Measurements from ENCODE around the gene METTL25B.

METTL25B gene

DNA sequence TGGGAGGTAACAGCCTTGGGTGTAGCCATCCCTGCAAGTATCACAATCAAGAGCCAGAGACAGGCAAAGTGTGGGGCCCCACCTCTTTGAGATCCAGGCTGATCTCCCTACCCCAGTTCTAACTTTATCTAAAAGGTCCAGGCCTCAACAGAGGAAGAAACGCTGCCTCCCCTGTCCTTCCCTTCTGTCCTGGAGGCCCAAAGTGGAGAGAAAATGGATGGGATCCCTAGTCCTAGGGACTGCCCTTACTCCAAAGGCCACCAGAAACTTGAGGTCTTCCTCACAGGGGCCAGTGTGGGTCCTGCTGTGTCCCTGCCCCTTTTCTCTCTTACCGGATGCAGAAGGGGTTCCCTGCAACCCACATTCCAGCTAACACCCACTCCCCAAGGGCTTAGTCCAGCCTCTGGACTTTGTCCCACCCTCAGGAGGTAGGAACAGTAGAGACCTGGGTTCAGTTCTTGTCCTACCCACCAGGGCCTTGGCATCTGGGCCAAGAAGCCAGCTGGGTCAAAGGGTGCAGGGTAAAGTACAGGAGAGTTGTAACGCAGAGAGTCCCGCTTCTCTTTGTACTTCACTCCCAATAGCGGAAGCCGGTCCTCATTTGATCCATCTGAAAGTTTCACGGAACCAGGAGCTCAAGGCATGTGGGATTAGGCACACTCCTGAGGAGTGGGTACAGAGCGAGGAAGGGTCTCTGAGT lies 21.3 kb downstream of the METTL25B start:
- no peaks in the 10 kb centered on the region for H3K27me3 ChIP-seq (ENCODE audit: insufficient read depth, low read length)
- peak overlapping the region; percentile 24 for H3K9ac ChIP-seq (ENCODE audit: low read length)
- peak overlapping the region; percentile 25 for H4K8ac ChIP-seq (ENCODE audit: low read depth, low read length)
- WGBS (ENCODE audit: extremely low coverage, insufficient coverage, insufficient read length) = no CpG with 5 or more reads among the region's 8 CpGs
- peak overlapping the region; percentile 86 for H3K18ac ChIP-seq (ENCODE audit: low read length)
- H3K27ac ChIP-seq (ENCODE audit: low read depth, low read length) = peak overlapping the region; percentile 100
- DNase-seq = peak; percentile 9 to 47
- H4K12ac ChIP-seq (ENCODE audit: low read depth, low read length) = peak overlapping the region; percentile 28
- H3K4me1 ChIP-seq (ENCODE audit: control insufficient read depth in 1 of 2, insufficient read depth in 2 of 2, low read length in 2 of 2) = peaks cover 39 to 46% of the 10 kb centered on the region in 2 experiments
- H3K14ac ChIP-seq (ENCODE audit: low read length) = peak overlapping the region; percentile 98
- no peak overlapping the region for H2AFZ ChIP-seq (ENCODE audit: insufficient read depth, low read length, poor library complexity)
- H3K4me3 ChIP-seq (ENCODE audit: low read depth, low read length) = no peak overlapping the region
- H2BK5ac ChIP-seq (ENCODE audit: low read depth, low read length, poor library complexity) = peak overlapping the region; percentile 98
- H2AK5ac ChIP-seq (ENCODE audit: low read length) = peak overlapping the region; percentile 94
- H3K9me3 ChIP-seq (ENCODE audit: insufficient read depth, low read depth, low read length) = peaks cover 2% of the 10 kb centered on the region
- H2BK12ac ChIP-seq (ENCODE audit: low read length) = peak overlapping the region; percentile 87
- H2BK120ac ChIP-seq (ENCODE audit: insufficient read depth, low read length, poor library complexity) = peak overlapping the region; percentile 96
- H4K91ac ChIP-seq (ENCODE audit: low read depth, low read length) = peak overlapping the region; percentile 99
- no peak overlapping the region for H3K23ac ChIP-seq (ENCODE audit: low read length)
- peak overlapping the region; percentile 93 for H3K4me2 ChIP-seq (ENCODE audit: low read length)
- H3K79me1 ChIP-seq (ENCODE audit: low read length) = peaks cover 48% of the 10 kb centered on the region
- peak overlapping the region; percentile 99 for H3K4ac ChIP-seq (ENCODE audit: low read depth, low read length)
- H3K36me3 ChIP-seq (ENCODE audit: control insufficient read depth in 1 of 2, insufficient read depth in 2 of 2, low read length in 2 of 2) = peaks cover 16 to 18% of the 10 kb centered on the region in 2 experiments
- H3K79me2 ChIP-seq (ENCODE audit: control insufficient read depth, insufficient read depth, low read length, poor library complexity) = peaks cover 58% of the 10 kb centered on the region

DNA sequence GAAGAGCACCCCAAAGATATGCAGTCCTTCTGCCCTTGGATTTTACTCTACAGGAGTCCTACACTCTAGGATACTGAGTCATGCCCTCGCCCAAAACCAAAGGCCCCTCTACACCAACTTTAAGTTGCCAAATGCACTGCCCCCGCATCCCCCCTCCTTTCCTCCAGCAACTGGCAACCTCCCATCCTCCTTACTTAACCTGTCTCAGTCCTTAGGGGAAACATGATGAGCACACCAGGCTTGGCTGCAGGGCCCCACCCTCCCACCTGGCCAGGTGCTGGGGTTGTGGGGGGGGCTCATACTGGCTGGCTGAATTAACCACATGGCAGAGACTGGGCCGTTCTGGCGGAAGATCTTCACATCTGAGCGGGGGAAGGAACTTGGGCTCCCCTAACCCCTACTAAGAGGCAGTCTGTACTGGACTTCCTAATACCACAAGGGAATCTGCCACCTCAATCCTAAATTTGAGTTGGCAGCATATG lies 22.0 kb downstream of the METTL25B start:
- peak overlapping the region; percentile 86 for H3K18ac ChIP-seq (ENCODE audit: low read length)
- H3K14ac ChIP-seq (ENCODE audit: low read length) = peak overlapping the region; percentile 98

DNA sequence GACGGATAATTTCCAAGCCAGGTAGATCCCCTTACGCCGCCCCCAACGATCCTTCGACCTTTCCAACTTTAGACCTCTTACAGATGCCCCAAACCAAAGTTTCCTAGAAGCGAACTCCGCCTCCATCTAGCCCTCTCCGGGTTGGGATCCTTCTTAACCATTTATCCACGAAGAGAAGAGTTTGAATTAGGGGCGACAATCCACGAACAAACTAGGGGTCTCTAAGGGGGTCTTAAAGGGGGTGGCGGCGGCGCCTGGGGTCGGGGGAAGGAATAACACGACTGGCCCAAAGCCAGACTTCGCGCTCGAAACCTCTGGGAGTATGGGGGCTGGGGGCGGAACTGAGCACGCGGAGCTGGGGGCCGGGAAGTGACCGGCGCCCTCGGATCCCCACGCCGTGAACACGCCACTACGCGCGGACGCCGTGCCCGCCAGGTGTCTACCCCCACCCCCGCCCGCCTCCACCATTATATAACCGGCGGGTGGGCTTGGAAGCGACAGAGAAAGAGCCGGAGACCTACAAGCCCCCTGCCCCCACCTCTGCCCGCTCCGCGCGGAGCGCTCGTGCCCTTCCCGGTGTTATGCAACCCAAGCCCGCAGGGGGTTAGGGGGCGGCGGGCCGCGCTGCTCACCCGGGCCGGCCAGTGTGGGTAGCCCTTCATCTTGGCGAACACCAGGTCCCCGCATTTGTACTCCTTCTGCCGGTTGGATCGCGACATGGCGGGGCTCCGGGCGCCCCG lies 22.6 kb downstream of the METTL25B start:
- Histone ChIP-seq H3K14ac (ENCODE audit: low read length) (peak overlapping the region; percentile 98), H2BK12ac (ENCODE audit: low read length) (peak overlapping the region; percentile 45), H3K27me3 (ENCODE audit: insufficient read depth, low read length) (no peaks in the 10 kb centered on the region), H4K91ac (ENCODE audit: low read depth, low read length) (peak overlapping the region; percentile 99), H3K4me1 (ENCODE audit: control insufficient read depth in 1 of 2, insufficient read depth in 2 of 2, low read length in 2 of 2) (peaks cover 36 to 42% of the 10 kb centered on the region in 2 experiments), H4K12ac (ENCODE audit: low read depth, low read length) (peak overlapping the region; percentile 88), H2AFZ (ENCODE audit: insufficient read depth, low read length, poor library complexity) (peak overlapping the region; percentile 71), H4K8ac (ENCODE audit: low read depth, low read length) (peak overlapping the region; percentile 89), H3K9ac (ENCODE audit: low read length) (peak overlapping the region; percentile 94), H3K4me2 (ENCODE audit: low read length) (peak overlapping the region; percentile 93), H3K79me2 (ENCODE audit: control insufficient read depth, insufficient read depth, low read length, poor library complexity) (peaks cover 54% of the 10 kb centered on the region), H3K36me3 (ENCODE audit: control insufficient read depth in 1 of 2, insufficient read depth in 2 of 2, low read length in 2 of 2) (peaks cover 5 to 11% of the 10 kb centered on the region in 2 experiments), H3K4ac (ENCODE audit: low read depth, low read length) (peak overlapping the region; percentile 99), H3K9me3 (ENCODE audit: insufficient read depth, low read depth, low read length) (peaks cover 2% of the 10 kb centered on the region), H3K27ac (ENCODE audit: low read depth, low read length) (peak overlapping the region; percentile 84), H3K23ac (ENCODE audit: low read length) (no peak overlapping the region), H2AK5ac (ENCODE audit: low read length) (peak overlapping the region; percentile 94), H3K4me3 (ENCODE audit: low read depth, low read length) (peak overlapping the region; percentile 92), H3K79me1 (ENCODE audit: low read length) (peaks cover 48% of the 10 kb centered on the region), H2BK120ac (ENCODE audit: insufficient read depth, low read length, poor library complexity) (peak overlapping the region; percentile 96), H3K18ac (ENCODE audit: low read length) (peak overlapping the region; percentile 97), H2BK5ac (ENCODE audit: low read depth, low read length, poor library complexity) (peak overlapping the region; percentile 98)
- DNase-seq = peak; percentile 70 to 85
- WGBS (ENCODE audit: extremely low coverage, insufficient coverage, insufficient read length) = no CpG with 5 or more reads among the region's 64 CpGs

More for the DNA sequence above, 22.0 kb downstream of the METTL25B start:
- Histone ChIP-seq H3K79me1 (ENCODE audit: low read length) (peaks cover 48% of the 10 kb centered on the region), H2BK120ac (ENCODE audit: insufficient read depth, low read length, poor library complexity) (peak overlapping the region; percentile 96), H4K8ac (ENCODE audit: low read depth, low read length) (peak overlapping the region; percentile 89), H4K12ac (ENCODE audit: low read depth, low read length) (peak overlapping the region; percentile 85), H3K27ac (ENCODE audit: low read depth, low read length) (peak overlapping the region; percentile 84), H2BK5ac (ENCODE audit: low read depth, low read length, poor library complexity) (peak overlapping the region; percentile 98), H3K79me2 (ENCODE audit: control insufficient read depth, insufficient read depth, low read length, poor library complexity) (peaks cover 54% of the 10 kb centered on the region), H3K4me2 (ENCODE audit: low read length) (peak overlapping the region; percentile 93), H2AFZ (ENCODE audit: insufficient read depth, low read length, poor library complexity) (peak overlapping the region; percentile 70), H2BK12ac (ENCODE audit: low read length) (peak overlapping the region; percentile 45), H2AK5ac (ENCODE audit: low read length) (peak overlapping the region; percentile 94), H3K9ac (ENCODE audit: low read length) (peak overlapping the region; percentile 94), H3K23ac (ENCODE audit: low read length) (no peak overlapping the region), H3K36me3 (ENCODE audit: control insufficient read depth in 1 of 2, insufficient read depth in 2 of 2, low read length in 2 of 2) (peaks cover 10 to 12% of the 10 kb centered on the region in 2 experiments), H3K27me3 (ENCODE audit: insufficient read depth, low read length) (no peaks in the 10 kb centered on the region), H3K4me1 (ENCODE audit: control insufficient read depth in 1 of 2, insufficient read depth in 2 of 2, low read length in 2 of 2) (peaks cover 37 to 46% of the 10 kb centered on the region in 2 experiments), H3K9me3 (ENCODE audit: insufficient read depth, low read depth, low read length) (peaks cover 2% of the 10 kb centered on the region), H3K4me3 (ENCODE audit: low read depth, low read length) (peak overlapping the region; percentile 92), H3K4ac (ENCODE audit: low read depth, low read length) (peak overlapping the region; percentile 99), H4K91ac (ENCODE audit: low read depth, low read length) (peak overlapping the region; percentile 99)
- no CpG with 5 or more reads among the region's 5 CpGs for whole genome bisulfite sequencing (ENCODE audit: extremely low coverage, insufficient coverage, insufficient read length)
- DNase-seq = peak; percentile 10 to 43

DNA sequence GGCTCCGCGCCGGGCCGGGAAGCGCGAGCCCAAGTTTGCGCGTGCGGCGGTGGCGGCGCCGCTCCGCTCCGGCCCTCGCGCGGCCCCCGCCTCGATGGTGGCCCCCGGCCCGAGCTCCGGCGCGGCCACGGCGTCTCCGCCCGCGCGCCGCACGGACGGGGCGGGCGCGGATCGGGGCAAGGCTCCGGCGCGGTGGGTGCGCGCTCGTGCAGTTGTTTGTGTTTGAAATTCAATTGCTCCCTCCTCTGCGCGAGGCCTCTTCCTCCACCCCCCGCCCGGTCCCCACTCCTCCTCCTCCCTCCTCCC lies 23.1 kb downstream of the METTL25B start, which contains the start of gene HDGF:
TSS of gene HDGF (minus strand) at position 225 of the 306 bp plus-strand sequence. CDS start 246 bp downstream, outside the sequence.
- Histone ChIP-seq H2AK5ac (ENCODE audit: low read length) (peak within 1 kb of the TSS; percentile 94), H3K18ac (ENCODE audit: low read length) (peak within 1 kb of the TSS; percentile 98), H3K4me3 (ENCODE audit: low read depth, low read length) (peak within 1 kb of the TSS; percentile 92), H3K4me1 (ENCODE audit: control insufficient read depth in 1 of 2, insufficient read depth in 2 of 2, low read length in 2 of 2) (peaks cover 31 to 36% of the 10 kb centered on the region in 2 experiments), H3K36me3 (ENCODE audit: control insufficient read depth in 1 of 2, insufficient read depth in 2 of 2, low read length in 2 of 2) (peaks cover 5 to 11% of the 10 kb centered on the region in 2 experiments), H2AFZ (ENCODE audit: insufficient read depth, low read length, poor library complexity) (peak within 1 kb of the TSS; percentile 97), H3K4me2 (ENCODE audit: low read length) (peak within 1 kb of the TSS; percentile 93), H4K8ac (ENCODE audit: low read depth, low read length) (peak within 1 kb of the TSS; percentile 100), H3K9me3 (ENCODE audit: insufficient read depth, low read depth, low read length) (peaks cover 2% of the 10 kb centered on the region), H3K4ac (ENCODE audit: low read depth, low read length) (peak within 1 kb of the TSS; percentile 99), H2BK12ac (ENCODE audit: low read length) (peak within 1 kb of the TSS; percentile 75), H3K14ac (ENCODE audit: low read length) (peak within 1 kb of the TSS; percentile 99), H3K79me2 (ENCODE audit: control insufficient read depth, insufficient read depth, low read length, poor library complexity) (peaks cover 51% of the 10 kb centered on the region), H4K91ac (ENCODE audit: low read depth, low read length) (peak within 1 kb of the TSS; percentile 99), H3K27ac (ENCODE audit: low read depth, low read length) (peak within 1 kb of the TSS; percentile 84), H3K23ac (ENCODE audit: low read length) (no peak within 1 kb of the TSS), H2BK5ac (ENCODE audit: low read depth, low read length, poor library complexity) (peak within 1 kb of the TSS; percentile 98), H3K9ac (ENCODE audit: low read length) (peak within 1 kb of the TSS; percentile 99), H4K12ac (ENCODE audit: low read depth, low read length) (peak within 1 kb of the TSS; percentile 99), H3K79me1 (ENCODE audit: low read length) (peaks cover 45% of the 10 kb centered on the region), H2BK120ac (ENCODE audit: insufficient read depth, low read length, poor library complexity) (peak within 1 kb of the TSS; percentile 99), H3K27me3 (ENCODE audit: insufficient read depth, low read length) (no peaks in the 10 kb centered on the region)
- no peak for DNase-seq
- WGBS (ENCODE audit: extremely low coverage, insufficient coverage, insufficient read length) = no CpG with 5 or more reads among the region's 48 CpGs
